ENCODE measurements around the gene TRMT44.
"Not testable (repeated sequence)": the region's sequence is repeated elsewhere in the genome, so short reads cannot be mapped to it uniquely, and the experiment has no call there.

TRMT44 gene

GRCh38 chr4:8420151-8420550 lies 20.4 kb upstream of the TRMT44 start:
- H3K36me3 ChIP-seq (ENCODE audit: control insufficient read depth in 4 of 4, insufficient read depth in 4 of 4, low read length in 3 of 4); DNase-seq; H3K4me3 ChIP-seq (ENCODE audit: control insufficient read depth in 1 of 7, extremely low read depth in 1 of 7, insufficient read depth in 4 of 7, low read depth in 2 of 7, low read length in 6 of 7); POLR2A ChIA-PET; H3K27me3 ChIP-seq (replicated peaks in 2 of 5; ENCODE audit: control insufficient read depth in 4 of 5, insufficient read depth in 5 of 5, low read length in 4 of 5); H3K27ac ChIP-seq (ENCODE audit: insufficient read depth in 1 of 2, low read depth in 1 of 2, low read length in 2 of 2, poor library complexity in 1 of 2, severe bottlenecking in 2 of 2); H3K9me3 ChIP-seq (ENCODE audit: control extremely low read depth in 1 of 5, control insufficient read depth in 4 of 5, insufficient read depth in 2 of 5, low read depth in 1 of 5, low read length in 4 of 5): not testable (repeated sequence)
- CTCF ChIA-PET = interaction anchor here (1.0 to 2.2 kb wide), 5 partner anchors 9 to 153 kb away, joined by 3 to 12 read pairs (median 3); no protein-coding TSS in a partner anchor
- H3K4me1 ChIP-seq (ENCODE audit: control extremely low read depth in 1 of 4, control insufficient read depth in 4 of 4, insufficient read depth in 4 of 4, low read length in 3 of 4) = peaks cover 0 to 13% (median 2%) of the 10 kb centered on the region in 4 experiments

GRCh38 chr4:8422327-8422726 lies 18.2 kb upstream of the TRMT44 start:
- peaks cover 0 to 7% (median 2%) of the 10 kb centered on the region in 4 experiments for H3K4me1 ChIP-seq (ENCODE audit: control extremely low read depth in 1 of 4, control insufficient read depth in 4 of 4, insufficient read depth in 4 of 4, low read length in 3 of 4)
- WGBS (ENCODE audit: insufficient coverage) = 90% methylated on average over 3 of the region's 4 CpGs
- H3K36me3 ChIP-seq (ENCODE audit: control insufficient read depth in 4 of 4, insufficient read depth in 4 of 4, low read length in 3 of 4) = peaks cover 0 to 2% (median 0%) of the 10 kb centered on the region in 4 experiments
- H3K27ac ChIP-seq (ENCODE audit: insufficient read depth in 1 of 2, low read depth in 1 of 2, low read length in 2 of 2, poor library complexity in 1 of 2, severe bottlenecking in 2 of 2) = no peak overlapping the region
- POLR2A ChIA-PET = no interaction called here
- H3K9me3 ChIP-seq (ENCODE audit: control extremely low read depth in 1 of 5, control insufficient read depth in 4 of 5, insufficient read depth in 2 of 5, low read depth in 1 of 5, low read length in 4 of 5) = no peaks in the 10 kb centered on the region
- H3K27me3 ChIP-seq (replicated peaks in 2 of 5; ENCODE audit: control insufficient read depth in 4 of 5, insufficient read depth in 5 of 5, low read length in 4 of 5) = no peaks in the 10 kb centered on the region
- no peak for DNase-seq
- no peak overlapping the region for H3K4me3 ChIP-seq (ENCODE audit: control insufficient read depth in 1 of 7, extremely low read depth in 1 of 7, insufficient read depth in 4 of 7, low read depth in 2 of 7, low read length in 6 of 7)
- CTCF ChIA-PET = interaction anchor here (1.9 kb wide), 1 partner anchor 20 kb away, joined by 4 read pairs; no protein-coding TSS in a partner anchor

- CTCF ChIA-PET = interaction anchor here (1.9 kb wide), 1 partner anchor 20 kb away, joined by 4 read pairs; no protein-coding TSS in a partner anchor
Observed at GRCh38 chr4:8422786-8423185, 17.8 kb upstream of the TRMT44 start.

GRCh38 chr4:8427262-8427661 lies 13.3 kb upstream of the TRMT44 start:
- peaks cover 0 to 2% (median 0%) of the 10 kb centered on the region in 4 experiments for H3K36me3 ChIP-seq (ENCODE audit: control insufficient read depth in 4 of 4, insufficient read depth in 4 of 4, low read length in 3 of 4)
- no peaks in the 10 kb centered on the region for H3K27me3 ChIP-seq (replicated peaks in 2 of 5; ENCODE audit: control insufficient read depth in 4 of 5, insufficient read depth in 5 of 5, low read length in 4 of 5)
- CTCF ChIA-PET = interaction anchor here (1.3 to 3.5 kb wide), 5 partner anchors 10 to 185 kb away, joined by 3 to 16 read pairs (median 12); partner anchors contain the start of genes ACOX3 and TRMT44
- no peak for DNase-seq
- no peaks in the 10 kb centered on the region for H3K9me3 ChIP-seq (ENCODE audit: control extremely low read depth in 1 of 5, control insufficient read depth in 4 of 5, insufficient read depth in 2 of 5, low read depth in 1 of 5, low read length in 4 of 5)
- H3K4me3 ChIP-seq (ENCODE audit: control insufficient read depth in 1 of 7, extremely low read depth in 1 of 7, insufficient read depth in 4 of 7, low read depth in 2 of 7, low read length in 6 of 7) = peak overlapping the region in 6 of 7 experiments; percentile 53 to 93 (median 82)
- WGBS (ENCODE audit: insufficient coverage) = 84% methylated on average over 12 of the region's 17 CpGs
- H3K27ac ChIP-seq (ENCODE audit: insufficient read depth in 1 of 2, low read depth in 1 of 2, low read length in 2 of 2, poor library complexity in 1 of 2, severe bottlenecking in 2 of 2) = no peak overlapping the region
- POLR2A ChIA-PET = no interaction called here
- H3K4me1 ChIP-seq (ENCODE audit: control extremely low read depth in 1 of 4, control insufficient read depth in 4 of 4, insufficient read depth in 4 of 4, low read length in 3 of 4) = peaks cover 4 to 15% (median 15%) of the 10 kb centered on the region in 4 experiments

More at GRCh38 chr4:8422786-8423185, 17.8 kb upstream of the TRMT44 start:
- Histone ChIP-seq H3K9me3 (ENCODE audit: control extremely low read depth in 1 of 5, control insufficient read depth in 4 of 5, insufficient read depth in 2 of 5, low read depth in 1 of 5, low read length in 4 of 5) (no peaks in the 10 kb centered on the region), H3K27ac (ENCODE audit: insufficient read depth in 1 of 2, low read depth in 1 of 2, low read length in 2 of 2, poor library complexity in 1 of 2, severe bottlenecking in 2 of 2) (no peak overlapping the region), H3K4me1 (ENCODE audit: control extremely low read depth in 1 of 4, control insufficient read depth in 4 of 4, insufficient read depth in 4 of 4, low read length in 3 of 4) (peaks cover 0 to 7% (median 7%) of the 10 kb centered on the region in 4 experiments), H3K27me3 (replicated peaks in 2 of 5; ENCODE audit: control insufficient read depth in 4 of 5, insufficient read depth in 5 of 5, low read length in 4 of 5) (no peaks in the 10 kb centered on the region), H3K36me3 (ENCODE audit: control insufficient read depth in 4 of 4, insufficient read depth in 4 of 4, low read length in 3 of 4) (peaks cover 0 to 2% (median 0%) of the 10 kb centered on the region in 4 experiments), H3K4me3 (ENCODE audit: control insufficient read depth in 1 of 7, extremely low read depth in 1 of 7, insufficient read depth in 4 of 7, low read depth in 2 of 7, low read length in 6 of 7) (no peak overlapping the region)
- DNase-seq = no peak
- POLR2A ChIA-PET = no interaction called here
- WGBS (ENCODE audit: insufficient coverage) = 96% methylated on average over 5 of the region's 5 CpGs

GRCh38 chr4:8427761-8428287 lies 12.8 kb upstream of the TRMT44 start:
- WGBS (ENCODE audit: insufficient coverage) = 4% methylated on average over 11 of the region's 21 CpGs
- H3K27ac ChIP-seq (ENCODE audit: insufficient read depth in 1 of 2, low read depth in 1 of 2, low read length in 2 of 2, poor library complexity in 1 of 2, severe bottlenecking in 2 of 2) = peak overlapping the region in 1 of 2 experiments; percentile 73
- H3K27me3 ChIP-seq (replicated peaks in 2 of 5; ENCODE audit: control insufficient read depth in 4 of 5, insufficient read depth in 5 of 5, low read length in 4 of 5) = no peaks in the 10 kb centered on the region
- no peaks in the 10 kb centered on the region for H3K9me3 ChIP-seq (ENCODE audit: control extremely low read depth in 1 of 5, control insufficient read depth in 4 of 5, insufficient read depth in 2 of 5, low read depth in 1 of 5, low read length in 4 of 5)
- peaks cover 0 to 2% (median 0%) of the 10 kb centered on the region in 4 experiments for H3K36me3 ChIP-seq (ENCODE audit: control insufficient read depth in 4 of 4, insufficient read depth in 4 of 4, low read length in 3 of 4)
- H3K4me3 ChIP-seq (ENCODE audit: control insufficient read depth in 1 of 7, extremely low read depth in 1 of 7, insufficient read depth in 4 of 7, low read depth in 2 of 7, low read length in 6 of 7) = peak overlapping the region; percentile 53 to 93 (median 81)
- H3K4me1 ChIP-seq (ENCODE audit: control extremely low read depth in 1 of 4, control insufficient read depth in 4 of 4, insufficient read depth in 4 of 4, low read length in 3 of 4) = peaks cover 4 to 15% (median 15%) of the 10 kb centered on the region in 4 experiments
- ChIA-PET CTCF (interaction anchor here (1.3 to 3.5 kb wide), 11 partner anchors 9 to 203 kb away, joined by 3 to 16 read pairs (median 6); partner anchors contain the start of genes ACOX3 and TRMT44), POLR2A (interaction anchor here (0.6 kb wide), 1 partner anchor 202 kb away, joined by 3 read pairs; no protein-coding TSS in a partner anchor)
- peak in 2 of 3 donors; percentile 71 to 85 for DNase-seq

GRCh38 chr4:8428288-8429097 lies 12.1 kb upstream of the TRMT44 start:
- peak; percentile 81 to 88 (median 88) for DNase-seq
- Histone ChIP-seq H3K27ac (ENCODE audit: insufficient read depth in 1 of 2, low read depth in 1 of 2, low read length in 2 of 2, poor library complexity in 1 of 2, severe bottlenecking in 2 of 2) (peak overlapping the region in 1 of 2 experiments; percentile 73), H3K9me3 (ENCODE audit: control extremely low read depth in 1 of 5, control insufficient read depth in 4 of 5, insufficient read depth in 2 of 5, low read depth in 1 of 5, low read length in 4 of 5) (no peaks in the 10 kb centered on the region), H3K4me1 (ENCODE audit: control extremely low read depth in 1 of 4, control insufficient read depth in 4 of 4, insufficient read depth in 4 of 4, low read length in 3 of 4) (peaks cover 4 to 15% (median 15%) of the 10 kb centered on the region in 4 experiments), H3K27me3 (replicated peaks in 2 of 5; ENCODE audit: control insufficient read depth in 4 of 5, insufficient read depth in 5 of 5, low read length in 4 of 5) (no peaks in the 10 kb centered on the region), H3K4me3 (ENCODE audit: control insufficient read depth in 1 of 7, extremely low read depth in 1 of 7, insufficient read depth in 4 of 7, low read depth in 2 of 7, low read length in 6 of 7) (peak overlapping the region; percentile 53 to 93 (median 81)), H3K36me3 (ENCODE audit: control insufficient read depth in 4 of 4, insufficient read depth in 4 of 4, low read length in 3 of 4) (peaks cover 0 to 6% (median 0%) of the 10 kb centered on the region in 4 experiments)
- CTCF ChIA-PET = interaction anchor here (0.7 to 3.5 kb wide), 13 partner anchors 8 to 237 kb away, joined by 3 to 16 read pairs (median 5); partner anchors contain the start of genes ACOX3 and TRMT44
- WGBS (ENCODE audit: insufficient coverage) = 4% methylated on average over 52 of the region's 56 CpGs
- POLR2A ChIA-PET = interaction anchor here (0.6 to 1.0 kb wide), 2 partner anchors 12 to 203 kb away, joined by 3 to 4 read pairs; partner anchors contain the start of genes ACOX3 and TRMT44
